HepG2 (cell line): ENCODE data around the gene CCN2. TPM values are rescaled to one million over a fixed set of nuclear protein-coding genes. Genes with fewer than 3 reads are reported as not detected.

Experiments
- CAMTA2 ChIP-seq: sonication (generic); formaldehyde crosslinking; IDR thresholded peaks from 2 replicates; pipeline ENCODE4 v1.4.0; 2020; ENCODE audit warnings: mild to moderate bottlenecking, missing genetic modification reagents, borderline replicate concordance
- DNMT1 ChIP-seq: sonication (generic); formaldehyde crosslinking; IDR thresholded peaks from 2 replicates; pipeline ENCODE4 v1.5.1; 2020; ENCODE audit warnings: mild to moderate bottlenecking, missing genetic modification reagents
- JARID2 ChIP-seq: sonication (generic); formaldehyde crosslinking; IDR thresholded peaks from 2 replicates; pipeline ENCODE4 v1.8.1; 2023; ENCODE audit warnings: missing genetic modification reagents, inconsistent platforms; ENCODE audit not compliant: insufficient replicate concordance
- KDM4B ChIP-seq: sonication (generic); formaldehyde crosslinking; IDR thresholded peaks from 2 replicates; pipeline ENCODE4 v1.4.0; 2020; ENCODE audit warnings: missing genetic modification reagents
- PAWR ChIP-seq: sonication (generic); formaldehyde crosslinking; IDR thresholded peaks from 2 replicates; pipeline ENCODE4 v1.4.0; 2020; ENCODE audit warnings: missing genetic modification reagents, mild to moderate bottlenecking, borderline replicate concordance
- POGZ ChIP-seq: sonication (generic); formaldehyde crosslinking; IDR thresholded peaks from 2 replicates; pipeline ENCODE4 v1.4.0; 2020; ENCODE audit warnings: mild to moderate bottlenecking, missing genetic modification reagents
- SOX6 ChIP-seq, 2 experiments: fragments of 450-650 bp in 1 of 2; sonication (generic) in 1 of 2; formaldehyde crosslinking in 1 of 2; IDR thresholded peaks; 2 replicates each; pipeline versions ENCODE4 v1.4.0 to v1.6.1; 2017 to 2020; ENCODE audit warnings: antibody characterized with exemption in 1 of 2, mild to moderate bottlenecking in 1 of 2, missing genetic modification reagents in 1 of 2
- THAP11 ChIP-seq: IDR thresholded peaks from 2 replicates; pipeline ENCODE4 v1.6.1; 2016; ENCODE audit warnings: missing biosample characterization, missing genetic modification reagents
- ZNF335 ChIP-seq: sonication (generic); formaldehyde crosslinking; IDR thresholded peaks from 2 replicates; pipeline ENCODE4 v1.4.0; 2020; ENCODE audit warnings: missing genetic modification reagents
- ZNF430 ChIP-seq: sonication (generic); formaldehyde crosslinking; IDR thresholded peaks from 2 replicates; pipeline ENCODE4 v1.9.0; 2021; ENCODE audit warnings: mild to moderate bottlenecking, missing genetic modification reagents
- ZNF484 ChIP-seq: sonication (generic); formaldehyde crosslinking; IDR thresholded peaks from 2 replicates; pipeline ENCODE4 v1.5.1; 2020; ENCODE audit warnings: mild to moderate bottlenecking, low read depth, missing genetic modification reagents, borderline replicate concordance
- ZNF672 ChIP-seq: sonication (generic); formaldehyde crosslinking; IDR thresholded peaks from 2 replicates; pipeline ENCODE4 v1.8.1; 2022; ENCODE audit warnings: missing genetic modification reagents
- ZSCAN12 ChIP-seq: sonication (generic); formaldehyde crosslinking; IDR thresholded peaks from 2 replicates; pipeline ENCODE4 v1.9.0; 2021; ENCODE audit warnings: mild to moderate bottlenecking, missing genetic modification reagents
- polyA plus RNA-seq, 8 experiments: library from polyadenylated mRNA; depleted of rRNA in 3 of 8; stranded (reverse) in 7 of 8; unstranded in 1 of 8; fragments of >200 nt; fragmentation: Illumina TruSeq in 4 of 8; extraction: Trizol in 4 of 8; gene quantifications; 2 replicates each; pipeline versions ENCODE4 v1.2.1 to v1.2.3, GENCODE V29; 2011 to 2016; ENCODE audit warnings: low read depth in 4 of 8, missing spikeins in 1 of 8, mixed read lengths in 1 of 8; ENCODE audit not compliant: insufficient read depth in 1 of 8
- total RNA-seq, 5 experiments: library from RNA; depleted of rRNA; stranded (reverse); fragments of >200 nt; fragmentation: Illumina TruSeq; extraction: Trizol; gene quantifications; 2 replicates each; pipeline ENCODE4 v1.2.3, GENCODE V29; 2016; ENCODE audit warnings: low read depth in 1 of 5
- TF ChIP-seq, protein P1 (sequence below): sonication (generic); formaldehyde crosslinking; IDR thresholded peaks from 2 replicates; pipeline ENCODE4 v1.8.0; 2022; ENCODE audit warnings: missing genetic modification reagents, mild to moderate bottlenecking, moderate library complexity, borderline replicate concordance
- TF ChIP-seq, protein P2 (sequence below): sonication (generic); formaldehyde crosslinking; IDR thresholded peaks from one replicate; pipeline ENCODE4 v1.5.1; 2020; ENCODE audit warnings: mild to moderate bottlenecking, missing genetic modification reagents; ENCODE audit errors: not compliant biosample characterization
- TF ChIP-seq, protein P3 (sequence below): sonication (generic); formaldehyde crosslinking; IDR thresholded peaks from 2 replicates; pipeline ENCODE4 v1.4.0; 2020; ENCODE audit warnings: missing genetic modification reagents

The CCN2 gene
- total and polyA plus RNA-seq, 2 of the 13 experiments (the other 11 are each of a cell fraction or from before 2014, with no cell fraction given): 34.7 to 316 TPM

DNA sequence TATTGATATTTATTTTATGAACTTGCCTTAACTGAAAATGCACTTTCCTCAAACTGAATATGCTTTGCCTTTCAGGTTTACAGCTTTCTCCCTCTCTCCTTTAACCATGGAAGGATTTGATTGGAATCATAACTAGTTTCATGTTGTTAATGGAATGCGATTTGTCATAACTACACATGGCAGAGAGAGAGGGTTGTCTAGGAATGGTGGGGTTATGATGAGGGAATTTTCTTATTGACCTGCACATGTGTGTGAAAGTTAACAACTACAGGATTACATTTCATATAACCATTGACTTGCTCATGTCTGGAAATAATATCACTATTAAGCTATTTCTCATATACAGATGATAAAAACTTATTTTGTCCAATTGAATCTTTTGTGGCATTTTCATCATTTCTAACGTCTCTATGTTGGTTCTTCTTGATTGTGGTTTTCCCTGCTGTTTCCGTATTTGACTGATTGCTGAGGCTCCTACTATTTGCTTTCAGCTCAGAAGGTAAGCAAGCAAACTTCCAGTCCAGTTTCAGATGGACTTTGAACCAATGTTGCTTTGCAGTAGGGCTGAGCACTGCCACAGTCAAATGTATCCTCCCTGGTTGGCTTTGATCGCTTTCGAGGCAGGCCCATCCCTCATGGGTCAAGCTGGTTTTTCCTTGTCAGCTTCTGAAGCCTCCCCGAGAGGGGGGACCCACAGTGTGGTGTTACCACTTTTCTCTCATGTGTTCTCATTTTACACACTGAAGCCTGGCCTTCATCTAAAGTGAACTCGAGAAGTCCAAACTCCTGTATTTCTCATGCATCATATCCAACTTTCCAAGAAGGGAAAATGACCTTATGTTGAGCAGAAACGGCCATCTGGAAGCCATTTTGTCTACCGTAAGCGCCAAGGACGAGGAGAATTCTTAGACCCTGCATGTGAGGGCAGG is 7.6 kb upstream of the CCN2 start (continued):
- TF ChIP-seq, protein P1, sequence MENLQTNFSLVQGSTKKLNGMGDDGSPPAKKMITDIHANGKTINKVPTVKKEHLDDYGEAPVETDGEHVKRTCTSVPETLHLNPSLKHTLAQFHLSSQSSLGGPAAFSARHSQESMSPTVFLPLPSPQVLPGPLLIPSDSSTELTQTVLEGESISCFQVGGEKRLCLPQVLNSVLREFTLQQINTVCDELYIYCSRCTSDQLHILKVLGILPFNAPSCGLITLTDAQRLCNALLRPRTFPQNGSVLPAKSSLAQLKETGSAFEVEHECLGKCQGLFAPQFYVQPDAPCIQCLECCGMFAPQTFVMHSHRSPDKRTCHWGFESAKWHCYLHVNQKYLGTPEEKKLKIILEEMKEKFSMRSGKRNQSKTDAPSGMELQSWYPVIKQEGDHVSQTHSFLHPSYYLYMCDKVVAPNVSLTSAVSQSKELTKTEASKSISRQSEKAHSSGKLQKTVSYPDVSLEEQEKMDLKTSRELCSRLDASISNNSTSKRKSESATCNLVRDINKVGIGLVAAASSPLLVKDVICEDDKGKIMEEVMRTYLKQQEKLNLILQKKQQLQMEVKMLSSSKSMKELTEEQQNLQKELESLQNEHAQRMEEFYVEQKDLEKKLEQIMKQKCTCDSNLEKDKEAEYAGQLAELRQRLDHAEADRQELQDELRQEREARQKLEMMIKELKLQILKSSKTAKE (CRISPR knock-in tag): no peak; the same call in 1 of the 2 replicates
- TF ChIP-seq SOX6 (IDR thresholded peaks at IDR 0.05) (no peak), SOX6 (CRISPR knock-in tag; IDR thresholded peaks at IDR 0.05) (peak; percentile 96), ZNF672 (no peak), ZNF335 (CRISPR knock-in tag) (peak; percentile 83), CAMTA2 (CRISPR knock-in tag) (no peak), KDM4B (CRISPR knock-in tag) (peak; percentile 97), ZSCAN12 (CRISPR knock-in tag) (no peak), POGZ (peak; percentile 100), ZNF430 (CRISPR knock-in tag) (peak; percentile 91), THAP11 (CRISPR knock-in tag) (peak; percentile 77), DNMT1 (CRISPR knock-in tag) (0 out of 2 replicates have a peak, but pooled peaks have one; percentile 52), PAWR (no peak), JARID2 (CRISPR knock-in tag) (peak; percentile 86), ZNF484 (CRISPR knock-in tag) (no peak)
- TF ChIP-seq, protein P2, sequence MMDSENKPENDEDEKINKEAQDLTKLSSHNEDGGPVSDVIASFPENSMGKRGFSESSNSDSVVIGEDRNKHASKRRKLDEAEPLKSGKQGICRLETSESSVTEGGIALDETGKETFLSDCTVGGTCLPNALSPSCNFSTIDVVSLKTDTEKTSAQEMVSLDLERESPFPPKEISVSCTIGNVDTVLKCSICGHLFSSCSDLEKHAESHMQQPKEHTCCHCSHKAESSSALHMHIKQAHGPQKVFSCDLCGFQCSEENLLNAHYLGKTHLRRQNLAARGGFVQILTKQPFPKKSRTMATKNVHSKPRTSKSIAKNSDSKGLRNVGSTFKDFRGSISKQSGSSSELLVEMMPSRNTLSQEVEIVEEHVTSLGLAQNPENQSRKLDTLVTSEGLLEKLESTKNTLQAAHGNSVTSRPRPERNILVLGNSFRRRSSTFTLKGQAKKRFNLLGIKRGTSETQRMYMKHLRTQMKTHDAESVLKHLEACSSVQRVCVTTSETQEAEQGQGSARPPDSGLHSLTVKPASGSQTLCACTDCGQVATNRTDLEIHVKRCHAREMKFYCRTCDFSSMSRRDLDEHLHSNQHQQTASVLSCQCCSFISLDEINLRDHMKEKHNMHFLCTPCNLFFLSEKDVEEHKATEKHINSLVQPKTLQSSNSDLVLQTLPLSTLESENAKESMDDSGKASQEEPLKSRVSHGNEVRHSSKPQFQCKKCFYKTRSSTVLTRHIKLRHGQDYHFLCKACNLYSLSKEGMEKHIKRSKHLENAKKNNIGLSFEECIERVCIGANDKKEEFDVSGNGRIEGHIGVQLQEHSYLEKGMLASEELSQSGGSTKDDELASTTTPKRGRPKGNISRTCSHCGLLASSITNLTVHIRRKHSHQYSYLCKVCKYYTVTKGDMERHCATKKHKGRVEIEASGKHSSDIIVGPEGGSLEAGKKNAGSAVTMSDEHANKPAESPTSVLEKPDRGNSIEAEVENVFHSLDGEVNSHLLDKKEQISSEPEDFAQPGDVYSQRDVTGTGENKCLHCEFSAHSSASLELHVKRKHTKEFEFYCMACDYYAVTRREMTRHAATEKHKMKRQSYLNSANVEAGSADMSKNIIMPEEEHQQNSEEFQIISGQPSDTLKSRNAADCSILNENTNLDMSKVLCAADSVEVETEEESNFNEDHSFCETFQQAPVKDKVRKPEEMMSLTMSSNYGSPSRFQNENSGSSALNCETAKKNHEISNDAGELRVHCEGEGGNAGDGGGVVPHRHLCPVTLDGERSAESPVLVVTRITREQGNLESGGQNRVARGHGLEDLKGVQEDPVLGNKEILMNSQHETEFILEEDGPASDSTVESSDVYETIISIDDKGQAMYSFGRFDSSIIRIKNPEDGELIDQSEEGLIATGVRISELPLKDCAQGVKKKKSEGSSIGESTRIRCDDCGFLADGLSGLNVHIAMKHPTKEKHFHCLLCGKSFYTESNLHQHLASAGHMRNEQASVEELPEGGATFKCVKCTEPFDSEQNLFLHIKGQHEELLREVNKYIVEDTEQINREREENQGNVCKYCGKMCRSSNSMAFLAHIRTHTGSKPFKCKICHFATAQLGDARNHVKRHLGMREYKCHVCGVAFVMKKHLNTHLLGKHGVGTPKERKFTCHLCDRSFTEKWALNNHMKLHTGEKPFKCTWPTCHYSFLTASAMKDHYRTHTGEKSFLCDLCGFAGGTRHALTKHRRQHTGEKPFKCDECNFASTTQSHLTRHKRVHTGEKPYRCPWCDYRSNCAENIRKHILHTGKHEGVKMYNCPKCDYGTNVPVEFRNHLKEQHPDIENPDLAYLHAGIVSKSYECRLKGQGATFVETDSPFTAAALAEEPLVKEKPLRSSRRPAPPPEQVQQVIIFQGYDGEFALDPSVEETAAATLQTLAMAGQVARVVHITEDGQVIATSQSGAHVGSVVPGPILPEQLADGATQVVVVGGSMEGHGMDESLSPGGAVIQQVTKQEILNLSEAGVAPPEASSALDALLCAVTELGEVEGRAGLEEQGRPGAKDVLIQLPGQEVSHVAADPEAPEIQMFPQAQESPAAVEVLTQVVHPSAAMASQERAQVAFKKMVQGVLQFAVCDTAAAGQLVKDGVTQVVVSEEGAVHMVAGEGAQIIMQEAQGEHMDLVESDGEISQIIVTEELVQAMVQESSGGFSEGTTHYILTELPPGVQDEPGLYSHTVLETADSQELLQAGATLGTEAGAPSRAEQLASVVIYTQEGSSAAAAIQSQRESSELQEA (CRISPR knock-in tag): no peak
- TF ChIP-seq, protein P3, sequence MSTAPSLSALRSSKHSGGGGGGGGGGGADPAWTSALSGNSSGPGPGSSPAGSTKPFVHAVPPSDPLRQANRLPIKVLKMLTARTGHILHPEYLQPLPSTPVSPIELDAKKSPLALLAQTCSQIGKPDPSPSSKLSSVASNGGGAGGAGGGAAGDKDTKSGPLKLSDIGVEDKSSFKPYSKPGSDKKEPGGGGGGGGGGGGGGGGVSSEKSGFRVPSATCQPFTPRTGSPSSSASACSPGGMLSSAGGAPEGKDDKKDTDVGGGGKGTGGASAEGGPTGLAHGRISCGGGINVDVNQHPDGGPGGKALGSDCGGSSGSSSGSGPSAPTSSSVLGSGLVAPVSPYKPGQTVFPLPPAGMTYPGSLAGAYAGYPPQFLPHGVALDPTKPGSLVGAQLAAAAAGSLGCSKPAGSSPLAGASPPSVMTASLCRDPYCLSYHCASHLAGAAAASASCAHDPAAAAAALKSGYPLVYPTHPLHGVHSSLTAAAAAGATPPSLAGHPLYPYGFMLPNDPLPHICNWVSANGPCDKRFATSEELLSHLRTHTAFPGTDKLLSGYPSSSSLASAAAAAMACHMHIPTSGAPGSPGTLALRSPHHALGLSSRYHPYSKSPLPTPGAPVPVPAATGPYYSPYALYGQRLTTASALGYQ (CRISPR knock-in tag): peak; percentile 93; the same call in 1 of the 2 replicates
